ENCODE measurements around the gene PSENEN.

Gene PSENEN

DNA sequence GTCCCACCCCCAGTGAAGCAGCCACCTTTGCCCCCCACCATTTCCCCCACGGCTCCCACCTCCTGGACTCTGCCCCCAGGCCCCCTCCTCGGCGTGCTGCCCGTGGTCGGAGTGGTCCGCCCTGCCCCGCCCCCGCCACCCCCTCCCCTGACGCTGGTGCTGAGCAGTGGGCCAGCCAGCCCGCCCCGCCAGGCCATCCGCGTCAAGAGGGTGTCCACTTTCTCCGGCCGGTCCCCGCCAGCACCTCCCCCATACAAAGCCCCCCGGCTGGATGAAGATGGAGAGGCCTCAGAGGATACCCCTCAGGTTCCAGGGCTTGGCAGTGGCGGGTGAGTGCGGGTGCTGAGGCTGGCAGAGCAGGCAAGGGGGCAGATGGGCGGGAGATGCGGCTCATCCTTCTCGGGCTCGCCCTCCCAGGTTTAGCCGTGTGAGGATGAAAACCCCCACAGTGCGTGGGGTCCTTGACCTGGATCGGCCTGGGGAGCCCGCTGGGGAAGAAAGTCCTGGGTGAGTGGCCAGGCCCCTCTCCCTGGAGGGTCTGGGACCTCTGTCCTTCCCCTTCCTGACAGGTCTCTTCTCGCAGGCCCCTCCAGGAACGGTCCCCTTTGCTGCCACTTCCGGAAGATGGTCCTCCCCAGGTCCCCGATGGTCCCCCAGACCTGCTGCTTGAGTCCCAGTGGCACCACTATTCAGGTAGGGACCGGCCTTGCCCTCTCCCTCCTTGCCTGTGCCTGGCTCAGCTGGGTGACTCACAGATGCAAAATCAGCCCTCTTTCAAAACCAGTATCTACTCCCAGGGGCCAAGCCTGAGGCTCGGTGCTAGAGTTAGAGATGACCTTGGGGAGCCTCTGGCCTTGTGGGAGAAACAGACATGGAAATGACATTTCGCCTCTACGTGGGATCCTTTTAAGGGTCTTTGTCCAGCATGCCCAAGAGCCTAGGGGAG lies 12.0 kb upstream of the PSENEN start:
- no peak for ATAC-seq
- TF ChIP-seq, protein P1, sequence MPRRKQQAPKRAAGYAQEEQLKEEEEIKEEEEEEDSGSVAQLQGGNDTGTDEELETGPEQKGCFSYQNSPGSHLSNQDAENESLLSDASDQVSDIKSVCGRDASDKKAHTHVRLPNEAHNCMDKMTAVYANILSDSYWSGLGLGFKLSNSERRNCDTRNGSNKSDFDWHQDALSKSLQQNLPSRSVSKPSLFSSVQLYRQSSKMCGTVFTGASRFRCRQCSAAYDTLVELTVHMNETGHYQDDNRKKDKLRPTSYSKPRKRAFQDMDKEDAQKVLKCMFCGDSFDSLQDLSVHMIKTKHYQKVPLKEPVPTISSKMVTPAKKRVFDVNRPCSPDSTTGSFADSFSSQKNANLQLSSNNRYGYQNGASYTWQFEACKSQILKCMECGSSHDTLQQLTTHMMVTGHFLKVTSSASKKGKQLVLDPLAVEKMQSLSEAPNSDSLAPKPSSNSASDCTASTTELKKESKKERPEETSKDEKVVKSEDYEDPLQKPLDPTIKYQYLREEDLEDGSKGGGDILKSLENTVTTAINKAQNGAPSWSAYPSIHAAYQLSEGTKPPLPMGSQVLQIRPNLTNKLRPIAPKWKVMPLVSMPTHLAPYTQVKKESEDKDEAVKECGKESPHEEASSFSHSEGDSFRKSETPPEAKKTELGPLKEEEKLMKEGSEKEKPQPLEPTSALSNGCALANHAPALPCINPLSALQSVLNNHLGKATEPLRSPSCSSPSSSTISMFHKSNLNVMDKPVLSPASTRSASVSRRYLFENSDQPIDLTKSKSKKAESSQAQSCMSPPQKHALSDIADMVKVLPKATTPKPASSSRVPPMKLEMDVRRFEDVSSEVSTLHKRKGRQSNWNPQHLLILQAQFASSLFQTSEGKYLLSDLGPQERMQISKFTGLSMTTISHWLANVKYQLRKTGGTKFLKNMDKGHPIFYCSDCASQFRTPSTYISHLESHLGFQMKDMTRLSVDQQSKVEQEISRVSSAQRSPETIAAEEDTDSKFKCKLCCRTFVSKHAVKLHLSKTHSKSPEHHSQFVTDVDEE (CRISPR knock-in tag; IDR thresholded peaks at IDR 0.05), result no peak
- TF ChIP-seq GLIS3 (CRISPR knock-in tag; IDR thresholded peaks at IDR 0.05) (no peak), ZFP3 (CRISPR knock-in tag; IDR thresholded peaks at IDR 0.05) (no peak)

DNA sequence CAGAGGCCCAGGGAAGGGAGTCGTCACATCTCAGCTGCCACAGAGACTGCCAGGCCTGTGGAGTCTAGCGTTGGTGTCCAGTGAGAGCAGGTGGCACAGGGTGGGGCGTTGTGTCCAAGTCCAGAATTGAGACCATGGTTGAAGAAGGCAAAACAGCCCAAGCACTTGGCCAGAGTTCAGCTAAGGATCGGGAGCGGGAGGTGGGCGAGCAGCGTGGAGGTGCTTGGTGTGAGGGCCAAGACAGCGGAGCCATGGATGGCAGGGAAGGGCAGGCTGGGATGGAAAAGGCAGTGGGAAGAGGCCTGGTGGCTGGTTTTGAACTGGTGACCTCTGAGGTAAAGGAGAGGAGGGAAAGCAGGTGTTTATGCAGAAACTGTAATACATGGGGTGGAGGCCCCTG lies 11.2 kb upstream of the PSENEN start:
- TF ChIP-seq BACH2 (CRISPR knock-in tag; IDR thresholded peaks at IDR 0.05; ENCODE audit: borderline replicate concordance), result no peak
- TF ChIP-seq ESRRG (CRISPR knock-in tag; IDR thresholded peaks at IDR 0.05), result no peak
- TF ChIP-seq, protein P2, sequence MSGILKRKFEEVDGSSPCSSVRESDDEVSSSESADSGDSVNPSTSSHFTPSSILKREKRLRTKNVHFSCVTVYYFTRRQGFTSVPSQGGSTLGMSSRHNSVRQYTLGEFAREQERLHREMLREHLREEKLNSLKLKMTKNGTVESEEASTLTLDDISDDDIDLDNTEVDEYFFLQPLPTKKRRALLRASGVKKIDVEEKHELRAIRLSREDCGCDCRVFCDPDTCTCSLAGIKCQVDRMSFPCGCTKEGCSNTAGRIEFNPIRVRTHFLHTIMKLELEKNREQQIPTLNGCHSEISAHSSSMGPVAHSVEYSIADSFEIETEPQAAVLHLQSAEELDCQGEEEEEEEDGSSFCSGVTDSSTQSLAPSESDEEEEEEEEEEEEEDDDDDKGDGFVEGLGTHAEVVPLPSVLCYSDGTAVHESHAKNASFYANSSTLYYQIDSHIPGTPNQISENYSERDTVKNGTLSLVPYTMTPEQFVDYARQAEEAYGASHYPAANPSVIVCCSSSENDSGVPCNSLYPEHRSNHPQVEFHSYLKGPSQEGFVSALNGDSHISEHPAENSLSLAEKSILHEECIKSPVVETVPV (CRISPR knock-in tag; IDR thresholded peaks at IDR 0.05), result no peak
- ATAC-seq, result no peak

DNA sequence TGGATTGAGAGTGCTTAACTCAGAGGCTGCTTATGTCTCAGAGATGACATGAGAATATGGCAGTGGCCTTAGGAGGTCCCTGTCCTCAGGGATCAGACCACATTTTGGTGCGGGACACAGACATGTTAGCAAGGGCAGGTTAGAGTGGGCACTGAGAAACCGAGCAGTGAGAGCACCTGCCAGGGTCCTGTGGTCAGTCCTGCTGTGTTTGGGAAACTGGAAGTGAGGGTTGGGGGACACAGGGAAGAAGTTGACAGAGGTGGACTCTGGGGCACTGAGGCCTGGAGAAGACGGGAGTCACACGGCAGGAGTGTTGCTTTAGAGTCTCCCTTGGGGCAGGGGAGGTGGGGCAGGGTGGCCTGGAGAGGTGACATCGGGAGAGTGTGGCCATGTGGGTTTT lies 10.6 kb upstream of the PSENEN start:
- TF ChIP-seq ZNF8 (CRISPR knock-in tag; IDR thresholded peaks at IDR 0.05), result no peak
- ATAC-seq, result no peak

DNA sequence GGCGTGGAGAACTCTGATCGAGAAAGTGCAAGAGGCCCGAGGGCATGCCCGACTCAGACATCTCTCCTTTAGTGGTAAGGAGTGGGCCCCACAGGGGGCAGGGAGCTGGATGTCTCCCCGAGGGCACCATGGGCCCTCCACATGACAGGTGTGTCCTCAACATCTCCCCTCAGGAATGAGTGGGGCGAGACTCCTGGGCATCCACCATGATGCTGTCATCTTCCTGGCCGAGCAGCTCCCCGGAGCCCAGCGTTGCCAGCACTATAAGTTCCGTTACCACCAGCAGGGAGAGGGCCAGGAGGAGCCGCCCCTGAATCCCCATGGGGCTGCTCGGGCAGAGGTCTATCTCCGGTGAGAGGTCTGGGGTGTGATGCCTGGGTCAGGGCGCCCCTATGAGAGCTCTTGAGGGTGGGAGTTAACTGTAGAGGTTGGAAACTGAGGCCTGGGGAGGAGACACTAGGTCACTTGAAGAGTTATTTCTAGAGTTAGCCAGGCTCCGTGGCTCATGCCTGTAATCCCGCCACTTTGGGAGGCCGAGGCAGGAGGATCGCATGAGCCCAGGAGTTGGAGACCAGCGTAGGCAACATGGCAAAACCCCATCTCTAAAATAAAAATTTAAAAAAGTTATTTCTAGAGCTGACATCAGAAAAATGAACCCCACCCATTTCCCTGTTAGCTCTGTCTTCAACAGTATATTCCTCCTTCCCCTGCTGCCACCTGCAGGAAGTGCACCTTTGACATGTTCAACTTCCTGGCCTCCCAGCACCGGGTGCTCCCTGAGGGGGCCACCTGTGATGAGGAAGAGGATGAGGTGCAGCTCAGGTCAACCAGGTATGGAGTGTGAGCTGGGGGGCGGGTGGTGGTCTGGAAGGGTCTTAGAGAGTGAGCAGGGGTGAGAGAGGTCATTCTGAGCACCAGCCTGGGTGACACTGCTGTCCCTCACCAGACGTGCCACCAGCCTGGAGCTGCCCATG lies 8.3 kb upstream of the PSENEN start:
- no peak for ATAC-seq
- TF ChIP-seq ZNF8 (CRISPR knock-in tag; IDR thresholded peaks at IDR 0.05) (no peak), SNAI2 (CRISPR knock-in tag; IDR thresholded peaks at IDR 0.05) (no peak), ISL1 (CRISPR knock-in tag; IDR thresholded peaks at IDR 0.05) (no peak), RARB (CRISPR knock-in tag; IDR thresholded peaks at IDR 0.05) (no peak), CSDC2 (CRISPR knock-in tag; IDR thresholded peaks at IDR 0.05) (no peak), ZFP30 (CRISPR knock-in tag; IDR thresholded peaks at IDR 0.05) (no peak), ZC3H10 (CRISPR knock-in tag; IDR thresholded peaks at IDR 0.05) (no peak), BACH2 (CRISPR knock-in tag; IDR thresholded peaks at IDR 0.05; ENCODE audit: borderline replicate concordance) (no peak), ZNF565 (CRISPR knock-in tag; conservative IDR thresholded peaks at IDR 0.05; ENCODE audit: low read depth) (no peak), GLIS3 (CRISPR knock-in tag; IDR thresholded peaks at IDR 0.05) (no peak)
- TF ChIP-seq, protein P2 (CRISPR knock-in tag; IDR thresholded peaks at IDR 0.05), result no peak

DNA sequence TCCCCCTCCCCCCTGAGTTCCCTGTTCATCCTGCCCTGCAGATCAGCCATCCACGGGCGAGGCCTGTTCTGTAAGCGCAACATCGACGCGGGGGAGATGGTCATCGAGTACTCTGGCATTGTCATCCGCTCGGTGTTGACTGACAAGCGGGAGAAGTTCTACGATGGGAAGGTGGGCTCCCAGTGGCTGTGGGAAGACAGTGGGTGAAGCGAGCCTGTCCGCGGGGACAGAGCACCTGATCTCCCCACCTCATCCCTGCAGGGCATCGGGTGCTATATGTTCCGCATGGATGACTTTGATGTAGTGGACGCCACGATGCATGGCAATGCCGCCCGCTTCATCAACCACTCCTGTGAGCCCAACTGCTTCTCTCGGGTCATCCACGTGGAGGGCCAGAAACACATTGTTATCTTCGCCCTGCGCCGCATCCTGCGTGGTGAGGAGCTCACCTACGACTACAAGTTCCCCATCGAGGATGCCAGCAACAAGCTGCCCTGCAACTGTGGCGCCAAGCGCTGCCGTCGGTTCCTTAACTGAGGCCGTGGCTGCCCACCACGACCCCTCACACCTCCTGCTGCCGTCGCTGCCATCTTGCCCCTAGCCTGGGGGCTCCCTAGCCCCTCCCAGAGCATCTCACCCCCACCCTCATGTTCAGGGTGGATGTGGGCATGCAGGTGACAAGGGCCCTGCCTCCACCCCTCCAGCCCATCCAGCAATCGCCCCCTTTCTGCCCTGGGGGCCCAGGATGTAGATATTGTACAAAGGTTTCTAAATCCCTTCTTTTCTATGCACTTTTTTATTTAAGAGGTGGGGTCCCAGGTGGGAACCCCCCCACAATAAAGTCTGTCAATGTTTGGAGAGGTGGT lies 7.2 kb upstream of the PSENEN start:
- TF ChIP-seq, protein P3, sequence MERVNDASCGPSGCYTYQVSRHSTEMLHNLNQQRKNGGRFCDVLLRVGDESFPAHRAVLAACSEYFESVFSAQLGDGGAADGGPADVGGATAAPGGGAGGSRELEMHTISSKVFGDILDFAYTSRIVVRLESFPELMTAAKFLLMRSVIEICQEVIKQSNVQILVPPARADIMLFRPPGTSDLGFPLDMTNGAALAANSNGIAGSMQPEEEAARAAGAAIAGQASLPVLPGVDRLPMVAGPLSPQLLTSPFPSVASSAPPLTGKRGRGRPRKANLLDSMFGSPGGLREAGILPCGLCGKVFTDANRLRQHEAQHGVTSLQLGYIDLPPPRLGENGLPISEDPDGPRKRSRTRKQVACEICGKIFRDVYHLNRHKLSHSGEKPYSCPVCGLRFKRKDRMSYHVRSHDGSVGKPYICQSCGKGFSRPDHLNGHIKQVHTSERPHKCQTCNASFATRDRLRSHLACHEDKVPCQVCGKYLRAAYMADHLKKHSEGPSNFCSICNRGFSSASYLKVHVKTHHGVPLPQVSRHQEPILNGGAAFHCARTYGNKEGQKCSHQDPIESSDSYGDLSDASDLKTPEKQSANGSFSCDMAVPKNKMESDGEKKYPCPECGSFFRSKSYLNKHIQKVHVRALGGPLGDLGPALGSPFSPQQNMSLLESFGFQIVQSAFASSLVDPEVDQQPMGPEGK (CRISPR knock-in tag; IDR thresholded peaks at IDR 0.05; ENCODE audit: borderline replicate concordance), result no peak
- TF ChIP-seq OSR1 (CRISPR knock-in tag; IDR thresholded peaks at IDR 0.05), result no peak
- no peak for TF ChIP-seq BACH2 (CRISPR knock-in tag; IDR thresholded peaks at IDR 0.05; ENCODE audit: borderline replicate concordance)
- TF ChIP-seq ZC3H10 (CRISPR knock-in tag; IDR thresholded peaks at IDR 0.05), result no peak
- TF ChIP-seq, protein P4, sequence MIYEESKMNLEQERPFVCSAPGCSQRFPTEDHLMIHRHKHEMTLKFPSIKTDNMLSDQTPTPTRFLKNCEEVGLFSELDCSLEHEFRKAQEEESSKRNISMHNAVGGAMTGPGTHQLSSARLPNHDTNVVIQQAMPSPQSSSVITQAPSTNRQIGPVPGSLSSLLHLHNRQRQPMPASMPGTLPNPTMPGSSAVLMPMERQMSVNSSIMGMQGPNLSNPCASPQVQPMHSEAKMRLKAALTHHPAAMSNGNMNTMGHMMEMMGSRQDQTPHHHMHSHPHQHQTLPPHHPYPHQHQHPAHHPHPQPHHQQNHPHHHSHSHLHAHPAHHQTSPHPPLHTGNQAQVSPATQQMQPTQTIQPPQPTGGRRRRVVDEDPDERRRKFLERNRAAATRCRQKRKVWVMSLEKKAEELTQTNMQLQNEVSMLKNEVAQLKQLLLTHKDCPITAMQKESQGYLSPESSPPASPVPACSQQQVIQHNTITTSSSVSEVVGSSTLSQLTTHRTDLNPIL (CRISPR knock-in tag; IDR thresholded peaks at IDR 0.05; ENCODE audit: low read depth), result no peak
- no peak for TF ChIP-seq PPARA (CRISPR knock-in tag; IDR thresholded peaks at IDR 0.05; ENCODE audit: borderline replicate concordance)
- no peak for TF ChIP-seq GLIS3 (CRISPR knock-in tag; IDR thresholded peaks at IDR 0.05)
- TF ChIP-seq ESRRG (CRISPR knock-in tag; IDR thresholded peaks at IDR 0.05), result no peak
- no peak for TF ChIP-seq ZNF8 (CRISPR knock-in tag; IDR thresholded peaks at IDR 0.05)
- ATAC-seq, result no peak

Data from SK-N-SH treated with all-trans-retinoic acid at 6 μM for 48 hours (cell line).